Measurements from ENCODE around the gene USP28. TPM values are rescaled to one million over a fixed set of nuclear protein-coding genes. Genes with fewer than 3 reads are reported as not detected.

Gene USP28
- total RNA-seq, 4 donors from 2014 or later, result 13.4 to 19.6 (median 14.1) TPM

DNA sequence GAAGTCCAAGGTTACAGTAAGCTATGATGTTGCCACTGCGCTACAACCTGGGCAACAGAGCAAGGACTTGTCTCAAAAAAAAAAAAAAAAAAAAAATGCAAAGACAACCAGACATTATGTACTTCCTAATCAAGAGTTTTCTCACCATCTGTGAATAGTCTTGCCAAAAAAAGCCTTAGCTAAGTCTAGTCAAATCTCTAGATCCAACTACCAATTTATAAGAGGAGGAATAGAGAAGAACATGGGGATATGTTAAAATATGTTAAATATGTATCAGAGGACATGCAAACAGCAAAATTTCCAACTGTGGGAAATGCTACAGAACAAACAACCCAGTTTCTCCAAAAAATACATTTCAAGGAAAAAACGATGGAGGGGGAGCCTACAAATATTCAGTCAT, 45.6 kb downstream of the USP28 start:
- Histone ChIP-seq H3K36me3 (peaks cover 48% of the 10 kb centered on the region), H3K4me1 (no peaks in the 10 kb centered on the region)

DNA sequence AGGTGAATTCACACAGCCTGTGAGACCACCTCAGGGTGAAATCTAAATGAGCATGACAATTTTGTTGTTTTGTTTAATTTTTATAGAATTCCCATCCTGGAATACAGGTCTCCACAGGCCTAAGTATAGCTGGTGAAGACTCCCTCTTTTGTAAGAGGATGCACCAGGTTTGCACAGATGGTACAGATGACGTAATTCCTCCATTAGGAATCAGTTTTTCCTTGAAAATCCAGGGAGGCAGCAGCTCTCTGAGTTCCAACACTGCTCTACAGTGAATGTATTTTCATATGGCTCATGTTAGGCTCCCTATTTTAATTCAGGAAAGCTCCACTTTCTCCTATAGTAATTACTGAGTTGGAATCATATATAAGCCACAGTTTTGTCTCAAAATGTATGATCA, 47.2 kb downstream of the USP28 start:
- WGBS, result 87% methylated on average over 1 of the region's 1 CpG
- H3K27ac ChIP-seq, result no peak overlapping the region
- H3K36me3 ChIP-seq, result peaks cover 55% of the 10 kb centered on the region
- no peak for TF ChIP-seq POLR2A (IDR thresholded peaks at IDR 0.05)
- TF ChIP-seq POLR2AphosphoS5 (IDR thresholded peaks at IDR 0.05), result no peak
- no peak for TF ChIP-seq EP300 (IDR thresholded peaks at IDR 0.05)
- TF ChIP-seq CTCF (IDR thresholded peaks at IDR 0.05), result no peak
- H3K9me3 ChIP-seq, result no peaks in the 10 kb centered on the region
- H3K4me1 ChIP-seq, result no peaks in the 10 kb centered on the region
- H3K27me3 ChIP-seq, result no peaks in the 10 kb centered on the region
- DNase-seq (ENCODE audit: low spot score in 2 of 2), result no peak
- H3K4me3 ChIP-seq, result no peak overlapping the region

More for the DNA sequence above, 45.6 kb downstream of the USP28 start:
- Histone ChIP-seq H3K9me3 (no peaks in the 10 kb centered on the region), H3K27ac (no peak overlapping the region), H3K4me3 (no peak overlapping the region), H3K27me3 (no peaks in the 10 kb centered on the region)
- WGBS, result 89% methylated on average over 2 of the region's 2 CpGs
- no peak for DNase-seq (ENCODE audit: low spot score in 2 of 2)
- no peak for TF ChIP-seq CTCF (IDR thresholded peaks at IDR 0.05)
- TF ChIP-seq POLR2A (IDR thresholded peaks at IDR 0.05), result no peak
- TF ChIP-seq POLR2AphosphoS5 (IDR thresholded peaks at IDR 0.05), result no peak
- no peak for TF ChIP-seq EP300 (IDR thresholded peaks at IDR 0.05)

GRCh38 chr11:113827477-113827876, 47.9 kb downstream of the USP28 start:
- WGBS, result 96% methylated on average over 3 of the region's 3 CpGs
- Histone ChIP-seq H3K4me1 (no peaks in the 10 kb centered on the region), H3K4me3 (no peak overlapping the region), H3K36me3 (peaks cover 62% of the 10 kb centered on the region), H3K9me3 (no peaks in the 10 kb centered on the region), H3K27ac (no peak overlapping the region), H3K27me3 (no peaks in the 10 kb centered on the region)
- no peak for DNase-seq (ENCODE audit: low spot score in 2 of 2)
- TF ChIP-seq POLR2A (IDR thresholded peaks at IDR 0.05), result no peak
- no peak for TF ChIP-seq POLR2AphosphoS5 (IDR thresholded peaks at IDR 0.05)
- no peak for TF ChIP-seq CTCF (IDR thresholded peaks at IDR 0.05)
- TF ChIP-seq EP300 (IDR thresholded peaks at IDR 0.05), result no peak

GRCh38 chr11:113818426-113818825, 56.9 kb downstream of the USP28 start:
- H3K27me3 ChIP-seq, result no peaks in the 10 kb centered on the region
- no peaks in the 10 kb centered on the region for H3K9me3 ChIP-seq
- no peak for TF ChIP-seq EP300 (IDR thresholded peaks at IDR 0.05)
- TF ChIP-seq POLR2A (IDR thresholded peaks at IDR 0.05), result no peak
- no peak for TF ChIP-seq CTCF (IDR thresholded peaks at IDR 0.05)
- TF ChIP-seq POLR2AphosphoS5 (IDR thresholded peaks at IDR 0.05), result no peak
- DNase-seq (ENCODE audit: low spot score in 2 of 2), result no peak
- 96% methylated on average over 3 of the region's 3 CpGs for WGBS
- peaks cover 41% of the 10 kb centered on the region for H3K36me3 ChIP-seq
- H3K4me3 ChIP-seq, result no peak overlapping the region
- no peaks in the 10 kb centered on the region for H3K4me1 ChIP-seq
- no peak overlapping the region for H3K27ac ChIP-seq

GRCh38 chr11:113817626-113818025, 57.7 kb downstream of the USP28 start:
- H3K4me1 ChIP-seq, result no peaks in the 10 kb centered on the region
- TF ChIP-seq POLR2A (IDR thresholded peaks at IDR 0.05), result no peak
- TF ChIP-seq POLR2AphosphoS5 (IDR thresholded peaks at IDR 0.05), result no peak
- no peak for TF ChIP-seq CTCF (IDR thresholded peaks at IDR 0.05)
- H3K9me3 ChIP-seq, result no peaks in the 10 kb centered on the region
- H3K27ac ChIP-seq, result no peak overlapping the region
- H3K4me3 ChIP-seq, result no peak overlapping the region
- WGBS, result 69% methylated on average over 6 of the region's 6 CpGs
- peaks cover 35% of the 10 kb centered on the region for H3K36me3 ChIP-seq
- no peak for DNase-seq (ENCODE audit: low spot score in 2 of 2)
- no peaks in the 10 kb centered on the region for H3K27me3 ChIP-seq
